Lung (tissue), 12 donors: Measurements from ENCODE around the gene FOXJ3. TPM values are rescaled to one million over a fixed set of nuclear protein-coding genes. Genes with fewer than 3 reads are reported as not detected.
A peak's percentile ranks its signal among the peaks of the same experiment; 100 is the strongest.

Experiments
- ATAC-seq: fragments of 200-7000 bp; cut with Tn5 transposase; one replicate; pipeline ENCODE4 v1.9.1; 2020; ENCODE audit warnings: moderate number of reproducible peaks; ENCODE audit not compliant: insufficient read depth, low FRiP score
- DNase-seq, 3 donors: peaks; one replicate each; pipeline ENCODE4 v3.0.0-alpha.2; 2013 to 2017
- H3K27ac ChIP-seq, 2 donors: one replicate each; pipeline ENCODE4 v1.5.1; 2013; ENCODE audit warnings: mild to moderate bottlenecking in 2 of 2, moderate library complexity in 2 of 2, control low read depth in 1 of 2, inconsistent platforms in 1 of 2, low read depth in 1 of 2, low read length in 1 of 2
- H3K27me3 ChIP-seq, 3 donors: one replicate each; pipeline ENCODE4 v1.5.1; 2013; ENCODE audit warnings: low read length in 2 of 3; ENCODE audit not compliant: control insufficient read depth in 3 of 3, insufficient read depth in 3 of 3
- H3K36me3 ChIP-seq, 4 donors: one replicate each; pipeline ENCODE4 v1.5.1; 2013; ENCODE audit warnings: low read length in 4 of 4, mild to moderate bottlenecking in 1 of 4, moderate library complexity in 1 of 4; ENCODE audit not compliant: control insufficient read depth in 4 of 4, insufficient read depth in 4 of 4
- H3K4me1 ChIP-seq, 5 donors: one replicate each; pipeline ENCODE4 v1.5.1; 2013; ENCODE audit warnings: low read length in 5 of 5, mild to moderate bottlenecking in 2 of 5, moderate library complexity in 1 of 5; ENCODE audit not compliant: control insufficient read depth in 5 of 5, insufficient read depth in 5 of 5
- H3K4me3 ChIP-seq: one replicate; pipeline ENCODE4 v1.5.1; 2013; ENCODE audit warnings: mild to moderate bottlenecking, control low read depth, moderate library complexity
- H3K9ac ChIP-seq, 2 donors: one replicate each; pipeline ENCODE4 v1.5.1; 2013; ENCODE audit warnings: low read length in 2 of 2, control low read depth in 1 of 2; ENCODE audit not compliant: insufficient read depth in 1 of 2
- H3K9me3 ChIP-seq, 4 donors: one replicate each; pipeline ENCODE4 v1.5.1; 2013; ENCODE audit warnings: low read length in 3 of 4, mild to moderate bottlenecking in 1 of 4, moderate library complexity in 1 of 4; ENCODE audit not compliant: control insufficient read depth in 4 of 4, insufficient read depth in 3 of 4
- CTCF ChIP-seq: IDR thresholded peaks from 2 replicates; pipeline ENCODE4 v1.5.1; 2012; ENCODE audit warnings: mild to moderate bottlenecking; ENCODE audit errors: control extremely low read depth, extremely low read depth
- WGBS, 2 donors: extraction: QIAGEN DNeasy Blood & Tissue Kit; methylation state at CpG; one replicate each; pipeline ENCODE4 v1.1.7; 2013; 5-methylcytosine and 5-hydroxymethylcytosine counted together
- polyA plus RNA-seq, 2 donors: library from polyadenylated mRNA; stranded (reverse); fragments of 200-250 nt; gene quantifications; one replicate each; pipeline ENCODE4 v1.2.1, GENCODE V29; 2013
- total RNA-seq, 2 donors: library from RNA; depleted of rRNA in 1 of 2; stranded (reverse); fragments of >200 nt in 1 of 2; gene quantifications; one replicate each; pipeline ENCODE4 v1.2.1, GENCODE V29; 2014 to 2021
- donor health status: control.
- donor health status: control.
- donor health status: Bipolar disorder and iron deficiency.
- donor health status: healthy.
- donor health status: DM: yes; HTN: yes; CAD: no.

Gene FOXJ3
- total and polyA plus RNA-seq, 4 donors, result 11.9 to 106 (median 26.6) TPM

- TF ChIP-seq CTCF, result no peak
- ATAC-seq (no peak), DNase-seq (peak in 1 of 3 donors; percentile 47)
- 79 to 80% methylated on average over 3 of the region's 3 CpGs for WGBS, 2 donors
- no peak overlapping the region for H3K4me3 ChIP-seq
- H3K9ac ChIP-seq, result no peak overlapping the region
- no peaks in the 10 kb centered on the region for H3K36me3 ChIP-seq
- H3K27ac ChIP-seq, result no peak overlapping the region
- H3K4me1 ChIP-seq, result peaks cover 7 to 27% (median 13%) of the 10 kb centered on the region in 5 donors
- no peaks in the 10 kb centered on the region for H3K27me3 ChIP-seq
- H3K9me3 ChIP-seq, result no peaks in the 10 kb centered on the region
Measured at GRCh38 chr1:42313970-42314369, 21.1 kb downstream of the FOXJ3 start.

- no peak for TF ChIP-seq CTCF
- ATAC-seq (no peak), DNase-seq (no peak)
- WGBS, 2 donors, result 54 to 55% methylated on average over 7 of the region's 7 CpGs
- H3K36me3 ChIP-seq, result peaks cover 0 to 3% (median 0%) of the 10 kb centered on the region in 4 donors
- H3K9me3 ChIP-seq, result no peaks in the 10 kb centered on the region
- no peak overlapping the region for H3K27ac ChIP-seq
- peaks cover 7 to 30% (median 11%) of the 10 kb centered on the region in 5 donors for H3K4me1 ChIP-seq
- no peak overlapping the region for H3K9ac ChIP-seq
- no peak overlapping the region for H3K4me3 ChIP-seq
- H3K27me3 ChIP-seq, result no peaks in the 10 kb centered on the region
Measured at GRCh38 chr1:42312576-42313212, 22.3 kb downstream of the FOXJ3 start.

- Histone ChIP-seq H3K4me1 (peaks cover 7 to 30% (median 11%) of the 10 kb centered on the region in 5 donors), H3K27me3 (no peaks in the 10 kb centered on the region), H3K9me3 (no peaks in the 10 kb centered on the region), H3K27ac (no peak overlapping the region), H3K36me3 (peaks cover 0 to 3% (median 0%) of the 10 kb centered on the region in 4 donors), H3K9ac (no peak overlapping the region), H3K4me3 (no peak overlapping the region)
- 94 to 96% methylated on average over 4 of the region's 4 CpGs for WGBS, 2 donors
- ATAC-seq (no peak), DNase-seq (no peak)
- TF ChIP-seq CTCF, result no peak
Measured at GRCh38 chr1:42311897-42312296, 23.1 kb downstream of the FOXJ3 start.

- Histone ChIP-seq H3K27me3 (no peaks in the 10 kb centered on the region), H3K9me3 (no peaks in the 10 kb centered on the region), H3K9ac (no peak overlapping the region), H3K27ac (no peak overlapping the region), H3K4me3 (no peak overlapping the region), H3K36me3 (peaks cover 0 to 3% (median 0%) of the 10 kb centered on the region in 4 donors), H3K4me1 (peaks cover 7 to 24% (median 11%) of the 10 kb centered on the region in 5 donors)
- DNase-seq (no peak), ATAC-seq (no peak)
- WGBS, 2 donors, result 0 to 33% methylated on average over 1 of the region's 1 CpG
- no peak for TF ChIP-seq CTCF
Measured at GRCh38 chr1:42311138-42311537, 23.9 kb downstream of the FOXJ3 start.
